ENCODE results near the gene PHYH. TPM values are rescaled to one million over a fixed set of nuclear protein-coding genes. Genes with fewer than 3 reads are reported as not detected.
"Not testable (repeated sequence)": the region's sequence is repeated elsewhere in the genome, so short reads cannot be mapped to it uniquely, and the experiment has no call there.

The PHYH gene
- total RNA-seq, 2 donors from 2014 or later, result 44.6 to 89.1 TPM

GRCh38 chr10:13247784-13248183 is 52.1 kb downstream of the PHYH start:
- no peak overlapping the region for H3K4me3 ChIP-seq
- H3K9me3 ChIP-seq, result no peaks in the 10 kb centered on the region
- no peak for DNase-seq (ENCODE audit: low spot score)
- H3K27ac ChIP-seq, result no peak overlapping the region
- H3K4me1 ChIP-seq, result no peaks in the 10 kb centered on the region
- no peaks in the 10 kb centered on the region for H3K36me3 ChIP-seq
- no peaks in the 10 kb centered on the region for H3K27me3 ChIP-seq
- TF ChIP-seq CTCF (IDR thresholded peaks at IDR 0.05), result no peak

- Histone ChIP-seq H3K36me3 (no peaks in the 10 kb centered on the region), H3K27me3 (no peaks in the 10 kb centered on the region), H3K9me3 (no peaks in the 10 kb centered on the region), H3K4me3 (no peak overlapping the region), H3K4me1 (no peaks in the 10 kb centered on the region), H3K27ac (no peak overlapping the region)
- TF ChIP-seq CTCF (IDR thresholded peaks at IDR 0.05), result no peak
- DNase-seq (ENCODE audit: low spot score), result no peak
Observed at GRCh38 chr10:13247246-13247645, 52.6 kb downstream of the PHYH start.

GRCh38 chr10:13242260-13242659 is 57.6 kb downstream of the PHYH start:
- not testable (repeated sequence) for H3K27ac ChIP-seq; H3K9me3 ChIP-seq; H3K27me3 ChIP-seq; H3K4me3 ChIP-seq; DNase-seq (ENCODE audit: low spot score); H3K36me3 ChIP-seq; H3K4me1 ChIP-seq

- H3K27ac ChIP-seq, result no peak overlapping the region
- no peaks in the 10 kb centered on the region for H3K36me3 ChIP-seq
- TF ChIP-seq CTCF (IDR thresholded peaks at IDR 0.05), result no peak
- H3K9me3 ChIP-seq, result no peaks in the 10 kb centered on the region
- H3K4me3 ChIP-seq, result no peak overlapping the region
- DNase-seq (ENCODE audit: low spot score), result no peak
- no peaks in the 10 kb centered on the region for H3K27me3 ChIP-seq
- no peaks in the 10 kb centered on the region for H3K4me1 ChIP-seq
Observed at GRCh38 chr10:13241613-13242012, 58.3 kb downstream of the PHYH start.

- DNase-seq (ENCODE audit: low spot score), result no peak
- TF ChIP-seq CTCF (IDR thresholded peaks at IDR 0.05), result no peak
- H3K4me1 ChIP-seq, result no peaks in the 10 kb centered on the region
- no peaks in the 10 kb centered on the region for H3K27me3 ChIP-seq
- no peaks in the 10 kb centered on the region for H3K9me3 ChIP-seq
- H3K4me3 ChIP-seq, result no peak overlapping the region
- H3K27ac ChIP-seq, result no peak overlapping the region
- no peaks in the 10 kb centered on the region for H3K36me3 ChIP-seq
Observed at GRCh38 chr10:13239923-13240322, 59.9 kb downstream of the PHYH start.

- no peaks in the 10 kb centered on the region for H3K27me3 ChIP-seq
- H3K36me3 ChIP-seq, result no peaks in the 10 kb centered on the region
- H3K27ac ChIP-seq, result no peak overlapping the region
- no peaks in the 10 kb centered on the region for H3K4me1 ChIP-seq
- no peaks in the 10 kb centered on the region for H3K9me3 ChIP-seq
- no peak overlapping the region for H3K4me3 ChIP-seq
- TF ChIP-seq CTCF (IDR thresholded peaks at IDR 0.05), result no peak
- no peak for DNase-seq (ENCODE audit: low spot score)
Observed at GRCh38 chr10:13238271-13239077, 61.4 kb downstream of the PHYH start.
